Activated gamma-delta T cell (primary cell): ENCODE data around the gene VPS37B.

Experiments
- DNase-seq: peaks from one replicate; lab custom pipeline; 2025; lab: John Stamatoyannopoulos, UW

Gene VPS37B

DNA sequence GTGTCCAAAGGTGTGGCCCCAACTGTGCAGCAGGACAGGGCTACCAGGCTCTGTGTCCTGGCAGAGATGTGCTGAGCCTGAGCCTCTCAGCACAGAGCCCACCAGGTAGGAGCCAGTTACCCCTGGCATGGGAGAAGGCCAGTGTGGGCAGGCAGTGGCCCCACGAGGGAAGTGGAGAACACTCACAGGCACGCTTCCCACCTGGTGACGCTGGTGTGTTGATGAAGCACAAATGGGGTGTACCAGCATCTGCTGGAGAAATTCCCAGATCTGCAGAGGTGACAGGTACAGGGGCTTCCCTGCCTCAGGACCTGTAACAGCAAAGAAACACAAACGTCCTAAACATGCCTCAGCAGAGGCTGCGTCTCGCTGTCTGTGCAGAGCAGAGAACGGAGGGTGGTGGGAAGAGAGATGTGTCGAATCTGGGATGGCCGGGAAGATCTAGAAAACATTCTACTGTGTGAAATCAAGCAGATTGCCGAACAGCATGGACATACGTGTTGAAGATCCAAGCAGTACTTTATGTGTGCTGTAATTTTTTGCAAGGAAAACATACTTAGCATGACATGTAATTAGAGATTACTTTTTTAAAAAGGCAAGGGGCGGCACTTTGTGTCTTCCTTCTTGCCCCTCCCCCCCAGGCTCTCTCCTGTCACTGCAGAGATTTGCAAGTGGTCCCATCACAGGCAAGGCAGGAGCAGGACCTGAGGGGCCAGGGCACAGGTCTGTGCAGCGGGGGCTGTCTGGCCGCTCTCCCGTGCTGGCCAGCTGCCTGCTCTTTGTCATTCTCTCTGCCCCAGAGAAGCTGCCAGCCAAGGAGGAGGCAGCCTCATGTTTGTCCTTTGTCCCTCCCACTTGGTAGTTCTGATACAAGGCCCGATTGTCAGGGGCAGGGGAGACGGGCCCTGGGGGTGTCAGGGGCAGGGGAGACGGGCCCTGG, 43.3 kb downstream of the VPS37B start:
- DNase-seq = no peak

- no peak for DNase-seq
Observed at GRCh38 chr12:122851820-122852219, 44.1 kb downstream of the VPS37B start.

GRCh38 chr12:122850695-122851350, 45.1 kb downstream of the VPS37B start:
- no peak for DNase-seq

DNA sequence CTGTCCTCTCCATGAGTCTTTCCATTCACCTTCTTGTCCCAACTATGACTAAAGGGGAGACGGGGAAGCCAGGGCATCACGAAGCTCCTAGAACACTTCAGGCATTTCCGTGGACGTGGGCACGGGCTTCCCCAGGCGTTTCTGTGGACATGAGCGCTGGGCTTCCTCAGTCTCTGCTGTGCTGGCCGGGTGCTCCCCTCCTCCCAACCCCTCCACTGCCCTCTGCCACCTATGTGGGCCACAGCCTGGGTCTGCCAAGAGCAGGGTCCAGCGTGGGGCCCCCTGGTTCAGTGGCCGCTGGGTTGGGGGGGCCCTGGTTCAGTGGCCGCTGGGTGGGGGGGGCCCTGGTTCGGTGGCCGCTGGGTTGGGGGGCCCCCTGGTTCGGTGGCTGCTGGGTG, 45.9 kb downstream of the VPS37B start:
- DNase-seq = no peak

DNA sequence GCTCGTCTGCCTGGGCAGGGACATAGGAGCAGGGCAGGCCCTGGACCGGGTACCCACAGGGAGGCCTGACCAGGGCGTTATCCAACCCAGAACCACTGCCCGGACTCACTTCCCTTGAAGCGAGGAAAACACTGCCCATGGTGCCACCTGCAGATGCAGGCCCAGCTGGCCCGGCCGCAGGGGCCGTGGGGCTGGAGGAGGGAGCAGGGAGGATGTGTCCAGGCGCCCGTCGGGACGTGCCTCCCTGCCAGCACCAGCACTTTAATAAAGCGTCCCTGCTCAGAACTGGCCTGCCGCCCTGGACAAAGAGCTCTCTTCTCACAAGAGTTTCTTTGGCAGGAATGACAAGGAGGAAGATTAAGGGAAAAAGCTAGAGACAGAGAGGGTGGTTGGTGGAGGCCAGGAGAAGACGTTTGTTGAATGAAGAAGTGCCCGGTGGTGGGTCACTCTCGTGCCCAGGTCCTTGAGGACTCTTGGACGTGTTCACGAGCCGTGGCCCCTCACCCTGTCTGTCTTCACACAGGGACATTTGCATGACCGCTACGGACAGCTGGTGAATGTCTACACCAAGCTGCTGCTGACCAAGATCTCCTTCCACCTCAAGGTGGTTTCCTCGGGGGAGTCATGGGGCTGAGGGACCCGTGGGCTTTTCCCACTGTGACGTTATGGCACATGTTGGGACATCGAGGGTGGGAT, 46.4 kb downstream of the VPS37B start:
- DNase-seq = no peak

- DNase-seq = no peak
Observed at GRCh38 chr12:122848471-122849351, 47.2 kb downstream of the VPS37B start.

GRCh38 chr12:122847921-122848421, 48.0 kb downstream of the VPS37B start:
- no peak for DNase-seq

DNA sequence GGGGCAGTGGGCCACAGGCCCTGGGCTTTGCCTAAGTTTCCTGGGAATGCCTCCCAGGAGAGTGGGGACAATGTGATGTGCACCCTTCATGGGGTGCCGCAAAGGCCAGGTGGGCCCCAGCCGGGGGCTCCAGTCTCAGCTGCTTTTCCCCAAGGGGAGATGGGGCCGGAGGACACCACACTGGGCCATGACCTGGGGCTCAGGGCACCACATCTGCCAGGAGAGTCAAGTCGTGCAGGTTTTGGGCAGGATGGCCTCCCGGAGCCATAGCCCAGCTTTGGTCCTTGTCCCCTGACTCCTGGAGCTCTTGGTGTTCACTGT, 48.4 kb downstream of the VPS37B start:
- no peak for DNase-seq

GRCh38 chr12:122846622-122847515, 49.1 kb downstream of the VPS37B start:
- DNase-seq = no peak

GRCh38 chr12:122845865-122846621, 49.9 kb downstream of the VPS37B start:
- DNase-seq = no peak

- no peak for DNase-seq
Observed at GRCh38 chr12:122845041-122845864, 50.7 kb downstream of the VPS37B start.

DNA sequence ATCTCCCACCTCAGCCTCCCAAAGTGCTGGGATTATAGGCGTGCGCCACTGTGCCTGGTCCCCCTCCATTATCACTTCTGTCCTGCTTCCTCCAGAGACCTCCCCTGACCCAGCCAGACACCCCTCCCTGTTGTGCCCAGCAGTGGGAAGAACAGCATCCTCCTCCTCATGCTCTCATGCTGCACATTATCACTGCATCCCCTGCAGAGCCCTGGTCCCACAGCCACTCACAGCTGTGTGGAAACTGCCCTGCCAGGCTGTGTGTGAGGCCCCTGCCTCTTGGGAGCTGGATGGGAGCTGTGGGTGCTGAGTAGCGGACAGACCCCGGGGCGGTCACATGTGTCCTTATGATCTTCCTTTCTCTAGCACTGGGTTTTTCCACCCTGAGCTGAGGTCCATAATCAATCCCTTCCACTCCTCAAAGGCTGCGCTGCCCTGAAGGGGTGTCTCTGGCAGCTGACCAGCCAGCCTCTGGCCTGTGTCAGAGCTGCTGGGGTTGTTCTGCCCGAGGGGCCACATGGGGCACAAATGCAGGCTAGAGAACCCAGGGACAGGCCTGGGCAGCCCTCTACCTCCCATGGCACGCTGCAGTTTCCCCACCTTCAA, 51.5 kb downstream of the VPS37B start:
- no peak for DNase-seq

DNA sequence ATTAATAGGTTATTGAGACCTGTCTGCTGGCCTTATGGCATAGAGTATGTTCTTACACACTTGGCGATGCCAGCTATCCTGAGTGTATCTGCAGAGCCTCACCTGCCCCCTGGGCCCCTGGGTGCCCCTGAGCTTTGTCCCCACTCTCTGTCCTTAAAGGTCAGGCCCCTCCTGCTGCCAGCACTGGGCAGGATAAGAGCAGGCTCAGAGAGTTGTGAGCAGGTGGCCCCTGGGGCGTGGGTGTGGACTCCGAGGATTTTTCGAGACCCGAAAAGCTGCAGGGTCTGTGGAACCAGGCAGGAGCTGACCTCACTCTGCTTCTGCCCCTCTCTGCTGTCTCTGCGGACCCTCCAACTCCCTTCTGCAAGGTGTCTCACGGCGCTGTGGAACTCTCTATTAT, 52.5 kb downstream of the VPS37B start:
- no peak for DNase-seq

DNA sequence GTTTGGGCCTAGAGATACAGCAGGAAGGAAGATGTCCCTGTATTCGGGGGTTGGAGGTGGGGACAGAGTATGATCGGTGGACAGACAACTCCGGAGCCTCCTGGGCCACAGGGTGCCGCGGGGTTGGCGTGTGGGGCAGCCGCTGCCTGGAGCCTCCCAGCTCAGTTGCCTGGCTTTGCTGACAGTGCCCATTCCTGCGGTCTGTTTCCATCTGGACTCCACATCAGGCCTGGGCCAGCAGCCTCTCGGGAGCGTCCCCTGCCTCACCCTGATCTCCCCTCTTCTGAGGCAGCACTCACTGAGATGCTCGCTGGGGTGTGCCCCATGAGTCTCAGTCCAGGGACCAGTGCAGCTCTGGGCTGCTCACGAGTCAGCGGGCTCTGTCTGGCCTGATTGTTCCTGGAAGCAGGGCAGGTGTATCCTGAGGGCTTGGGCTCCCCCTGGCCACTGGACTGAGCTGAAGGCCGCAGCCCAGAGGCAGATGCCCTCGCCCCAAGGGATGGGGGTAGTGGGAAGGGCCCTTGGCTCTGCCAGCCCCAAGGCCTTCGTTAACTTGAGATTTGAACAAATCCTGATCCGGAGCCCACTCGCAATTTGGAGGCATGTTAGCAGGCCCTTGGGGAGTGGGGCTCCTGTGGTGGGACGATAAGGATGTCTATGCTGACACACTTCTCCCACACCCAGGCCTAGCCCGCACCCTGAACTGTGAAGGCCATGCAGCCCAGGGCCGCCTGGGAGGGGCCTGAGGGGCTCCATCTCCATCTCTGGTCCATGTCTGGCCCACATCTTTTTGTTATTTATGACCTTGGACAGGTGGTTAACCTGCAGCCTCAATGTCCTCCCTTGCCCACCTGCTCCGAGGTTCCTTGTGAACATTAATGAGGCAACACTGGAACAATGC, 53.2 kb downstream of the VPS37B start:
- DNase-seq = no peak

DNA sequence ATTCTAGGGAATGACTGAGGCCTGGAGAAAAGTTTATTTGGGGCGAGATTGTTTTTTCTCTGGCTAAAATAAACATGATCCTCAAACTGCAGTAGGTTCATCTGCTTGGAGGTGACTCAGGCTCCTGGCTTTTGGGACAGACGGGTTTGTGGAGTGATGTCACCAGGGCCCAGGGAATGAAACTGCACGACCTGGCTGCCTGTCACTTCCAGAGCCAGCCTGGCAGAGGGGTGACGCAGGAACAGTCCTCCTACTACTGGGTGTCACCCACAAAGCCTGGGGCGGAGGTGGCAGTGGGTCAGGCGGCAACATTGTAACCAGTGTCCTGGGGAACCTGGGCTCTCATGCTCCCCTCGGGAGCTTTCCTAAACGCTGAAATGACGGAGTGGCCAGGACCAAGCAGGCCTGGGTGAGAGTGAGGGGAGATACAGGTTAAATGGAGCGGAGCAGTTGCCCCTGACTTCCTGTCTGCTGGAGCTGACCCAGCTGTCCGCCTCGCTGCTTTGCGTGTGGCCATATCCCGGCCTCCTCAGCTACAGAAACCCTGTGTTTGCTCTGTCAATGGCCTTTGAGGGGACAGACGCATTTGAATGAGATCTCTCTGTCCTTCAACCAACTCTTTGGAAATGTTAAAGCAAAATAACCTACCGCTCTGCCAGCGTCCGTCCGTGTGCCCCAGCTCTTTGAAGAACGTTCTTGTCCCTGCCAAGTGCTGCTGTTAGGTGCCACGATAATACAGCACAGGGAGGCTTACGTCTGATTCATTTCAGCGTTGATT, 54.2 kb downstream of the VPS37B start:
- DNase-seq = no peak
